ENCODE data around the gene SLC29A2. TPM values are rescaled to one million over a fixed set of nuclear protein-coding genes. Genes with fewer than 3 reads are reported as not detected.
A peak's percentile ranks its signal among the peaks of the same experiment; 100 is the strongest.

Gene SLC29A2
- polyA plus RNA-seq, 3 donors, result 18.0 to 24.8 (median 22.0) TPM

DNA sequence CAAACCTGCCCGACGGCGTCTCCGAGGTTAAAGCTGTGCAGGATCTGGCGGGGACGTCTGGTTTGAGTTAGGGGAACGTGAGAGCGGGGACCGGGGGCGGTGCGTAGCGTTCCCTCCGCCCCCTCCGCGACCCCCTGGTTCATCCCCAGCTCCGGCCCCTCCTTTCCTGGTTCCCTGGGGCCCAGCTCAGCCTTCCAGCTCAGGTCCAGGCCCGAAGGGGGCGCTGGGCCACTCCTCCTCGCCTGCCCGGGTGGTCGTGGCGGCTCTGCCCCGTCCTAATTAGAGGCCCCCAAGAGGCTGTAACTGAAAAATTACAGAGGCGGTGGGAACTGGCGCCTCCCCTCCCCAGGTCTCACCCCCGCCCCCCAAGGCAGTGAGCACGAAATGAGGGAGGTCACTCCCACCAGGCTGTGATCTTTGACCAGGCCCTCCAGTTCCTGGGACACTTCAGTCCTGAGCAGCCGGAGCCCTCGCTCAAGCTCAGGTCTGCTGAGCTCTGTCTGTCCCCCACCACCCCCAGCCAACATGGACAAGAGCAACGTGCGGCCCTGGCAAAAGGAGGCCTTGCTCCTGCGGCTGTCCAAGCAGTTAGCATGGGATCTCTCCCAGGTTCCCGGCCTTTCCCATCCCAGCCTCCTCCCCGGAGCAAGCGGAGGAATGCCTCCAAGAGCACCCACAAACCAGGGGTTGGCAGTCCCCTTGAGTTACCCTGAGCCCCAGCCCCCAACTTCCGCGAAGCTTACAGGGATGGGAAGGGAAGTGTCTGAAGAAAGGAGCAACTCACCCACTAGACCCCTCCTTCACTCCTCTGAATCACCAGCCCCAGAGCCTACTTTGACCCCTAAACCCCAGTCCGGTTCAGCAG, 58.0 kb downstream of the SLC29A2 start:
- peak in 5 of 11 donors; percentile 66 to 82 (median 74) for DNase-seq (ENCODE audit: extremely low read depth in 1 of 11, low read depth in 9 of 11, low spot score in 4 of 11)

- peak in 10 of 11 donors; percentile 91 to 98 (median 97) for DNase-seq (ENCODE audit: extremely low read depth in 1 of 11, low read depth in 9 of 11, low spot score in 4 of 11)
Measured at GRCh38 chr11:66312549-66313320, 58.8 kb downstream of the SLC29A2 start.

Other genes starting within 250 kb of the SLC29A2 start
- gene KLC2, start 114.1 kb downstream of the SLC29A2 start, polyA plus RNA-seq (ENCODE audit: insufficient read length in 3 of 3), result 10 to 100 TPM; 18.5 to 29.5 (median 27.7) TPM
- gene RAB1B, start 103.1 kb downstream of the SLC29A2 start, polyA plus RNA-seq (ENCODE audit: insufficient read length in 3 of 3), result 100 to 1,000 TPM; 106 to 142 (median 126) TPM
- gene CNIH2, start 93.6 kb downstream of the SLC29A2 start, polyA plus RNA-seq (ENCODE audit: insufficient read length in 3 of 3), result 1 to 10 TPM; 1.9 to 3.8 (median 3.7) TPM
- gene YIF1A, start 82.6 kb downstream of the SLC29A2 start, polyA plus RNA-seq (ENCODE audit: insufficient read length in 3 of 3), result 10 to 100 TPM; 43.3 to 61.5 (median 57.3) TPM
- under 1 TPM in 2 of 3 donors, not detected in 1; 0.07 to 0.09 TPM for gene TMEM151A, start 79.9 kb downstream of the SLC29A2 start, polyA plus RNA-seq (ENCODE audit: insufficient read length in 3 of 3)
- 10 to 100 TPM; 56.2 to 88.4 (median 60.0) TPM for gene CD248, start 54.7 kb downstream of the SLC29A2 start, polyA plus RNA-seq (ENCODE audit: insufficient read length in 3 of 3)
- 1 to 10 TPM; 1.9 to 3.6 (median 2.8) TPM for gene RIN1, start 35.3 kb downstream of the SLC29A2 start, polyA plus RNA-seq (ENCODE audit: insufficient read length in 3 of 3)
- 10 to 100 TPM; 27.0 to 35.4 (median 32.8) TPM for gene BRMS1, start 26.7 kb downstream of the SLC29A2 start, polyA plus RNA-seq (ENCODE audit: insufficient read length in 3 of 3)
- gene B4GAT1, start 24.1 kb downstream of the SLC29A2 start, polyA plus RNA-seq (ENCODE audit: insufficient read length in 3 of 3), result 10 to 100 TPM; 47.9 to 56.7 (median 51.3) TPM
- under 1 TPM; 0.09 to 0.50 (median 0.30) TPM for gene NPAS4, start 49.3 kb upstream of the SLC29A2 start, polyA plus RNA-seq (ENCODE audit: insufficient read length in 3 of 3)
- 10 to 100 TPM; 68.5 to 82.4 (median 73.3) TPM for gene MRPL11, start 67.1 kb upstream of the SLC29A2 start, polyA plus RNA-seq (ENCODE audit: insufficient read length in 3 of 3)
- 1 to 10 TPM; 4.1 to 6.3 (median 5.9) TPM for gene PELI3, start 95.1 kb upstream of the SLC29A2 start, polyA plus RNA-seq (ENCODE audit: insufficient read length in 3 of 3)
- gene DPP3, start 108.7 kb upstream of the SLC29A2 start, polyA plus RNA-seq (ENCODE audit: insufficient read length in 3 of 3), result 10 to 100 TPM; 20.0 to 26.1 (median 23.6) TPM
- gene BBS1, start 138.9 kb upstream of the SLC29A2 start, polyA plus RNA-seq (ENCODE audit: insufficient read length in 3 of 3), result 10 to 100 TPM; 71.3 to 92.4 (median 71.7) TPM
- 10 to 100 TPM in 1 of 3 donors, 1 to 10 TPM in 2; 6.3 to 10.6 (median 9.2) TPM for gene ZDHHC24, start 174.3 kb upstream of the SLC29A2 start, polyA plus RNA-seq (ENCODE audit: insufficient read length in 3 of 3)
- under 1 TPM; 0.38 to 0.56 (median 0.49) TPM for gene ACTN3, start 175.1 kb upstream of the SLC29A2 start, polyA plus RNA-seq (ENCODE audit: insufficient read length in 3 of 3)
- gene CTSF, start 196.8 kb upstream of the SLC29A2 start, polyA plus RNA-seq (ENCODE audit: insufficient read length in 3 of 3), result 100 to 1,000 TPM in 1 of 3 donors, 10 to 100 TPM in 2; 94.9 to 103 (median 98.6) TPM
- gene CCDC87, start 221.3 kb upstream of the SLC29A2 start, polyA plus RNA-seq (ENCODE audit: insufficient read length in 3 of 3), result under 1 TPM; 0.23 to 0.35 (median 0.26) TPM
- gene CCS, start 221.4 kb upstream of the SLC29A2 start, polyA plus RNA-seq (ENCODE audit: insufficient read length in 3 of 3), result 10 to 100 TPM; 37.4 to 75.3 (median 59.8) TPM
- gene RBM14, start 244.9 kb upstream of the SLC29A2 start, polyA plus RNA-seq (ENCODE audit: insufficient read length in 3 of 3), result 100 to 1,000 TPM in 1 of 3 donors, 10 to 100 TPM in 2; 73.3 to 104 (median 79.2) TPM